ENCODE measurements around the gene HPSE2.

Gene HPSE2

DNA sequence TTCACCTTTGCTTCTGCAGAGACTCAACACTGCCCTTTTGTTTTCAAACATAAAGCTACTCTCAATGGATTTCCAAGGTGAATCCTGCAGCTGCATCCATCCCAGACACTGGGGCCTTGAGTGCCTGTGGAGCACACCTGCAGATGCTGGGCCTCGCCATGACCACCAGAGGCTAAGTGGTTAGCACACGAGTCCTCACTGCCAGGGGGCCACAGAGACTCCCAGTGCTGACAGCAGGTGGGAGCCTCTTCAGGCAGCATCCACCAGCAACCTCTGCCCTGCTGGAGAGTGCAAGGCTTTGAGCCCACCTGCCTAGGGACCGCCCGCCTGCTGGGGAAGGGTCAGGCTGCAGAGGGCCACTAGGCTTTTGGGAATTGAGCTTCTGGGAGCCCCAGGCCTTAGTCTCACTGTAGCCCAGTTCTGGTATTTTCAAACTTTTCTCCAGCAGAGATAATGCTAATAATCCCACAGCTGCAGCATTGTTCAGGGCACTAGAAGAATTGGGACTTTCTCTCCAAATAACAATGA lies 779.5 kb downstream of the HPSE2 start:
- DNase-seq: no peak

DNA sequence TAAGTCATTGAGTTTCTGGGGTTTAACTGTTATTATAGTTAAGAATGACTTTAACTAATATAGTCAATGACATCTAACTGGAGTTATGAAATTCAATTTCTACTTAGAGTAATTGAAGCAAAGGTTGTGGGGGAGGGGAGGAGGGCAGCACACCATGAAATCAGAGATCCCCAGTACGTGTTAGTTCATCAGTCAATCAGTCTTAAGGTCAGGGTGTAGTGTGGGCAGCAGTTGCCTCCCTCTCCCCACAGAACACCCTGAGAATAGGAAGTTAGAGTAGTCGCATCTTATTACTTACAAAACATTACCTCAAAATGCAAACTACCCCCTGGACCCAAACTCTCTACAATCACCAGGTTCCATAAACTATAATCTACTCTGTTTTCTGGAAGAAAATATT lies 781.9 kb downstream of the HPSE2 start:
- DNase-seq: no peak

GRCh38 chr10:98450618-98451017 lies 785.0 kb downstream of the HPSE2 start:
- no peak for DNase-seq

GRCh38 chr10:98449287-98449686 lies 786.4 kb downstream of the HPSE2 start:
- DNase-seq: no peak

- peak; percentile 80 for DNase-seq
Observed at GRCh38 chr10:98446661-98447221, 788.9 kb downstream of the HPSE2 start, which contains the start of gene HPS1. Gene HPS1 (minus strand): TSS chr10:98446935. CDS start chr10:98443240, 3,695 bp downstream.

DNA sequence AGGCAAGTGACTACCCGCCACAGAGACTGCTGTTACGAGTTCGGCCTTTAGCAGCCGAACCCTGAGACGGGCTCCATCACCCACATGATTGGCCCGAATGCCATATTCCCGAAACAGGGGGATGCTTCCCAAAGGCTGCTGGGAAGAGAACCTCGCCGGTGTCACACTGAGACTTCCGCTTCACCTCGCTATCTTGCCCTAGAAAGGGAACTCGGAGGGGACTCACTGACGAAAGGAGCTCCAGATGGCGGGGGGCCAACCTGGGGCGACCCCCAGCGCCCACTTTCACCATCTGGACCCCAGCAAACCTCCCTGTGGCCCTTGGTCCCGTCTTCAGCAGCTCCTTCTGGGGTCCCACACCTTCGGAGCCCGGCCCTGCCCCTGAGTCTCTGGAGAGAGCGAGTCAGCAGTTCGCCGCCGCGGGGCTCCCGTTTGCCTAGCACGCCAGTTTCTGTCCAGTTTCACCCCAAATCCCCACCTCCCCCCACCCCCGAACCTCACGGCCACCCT lies 789.4 kb downstream of the HPSE2 start:
- peak; percentile 33 for DNase-seq

DNA sequence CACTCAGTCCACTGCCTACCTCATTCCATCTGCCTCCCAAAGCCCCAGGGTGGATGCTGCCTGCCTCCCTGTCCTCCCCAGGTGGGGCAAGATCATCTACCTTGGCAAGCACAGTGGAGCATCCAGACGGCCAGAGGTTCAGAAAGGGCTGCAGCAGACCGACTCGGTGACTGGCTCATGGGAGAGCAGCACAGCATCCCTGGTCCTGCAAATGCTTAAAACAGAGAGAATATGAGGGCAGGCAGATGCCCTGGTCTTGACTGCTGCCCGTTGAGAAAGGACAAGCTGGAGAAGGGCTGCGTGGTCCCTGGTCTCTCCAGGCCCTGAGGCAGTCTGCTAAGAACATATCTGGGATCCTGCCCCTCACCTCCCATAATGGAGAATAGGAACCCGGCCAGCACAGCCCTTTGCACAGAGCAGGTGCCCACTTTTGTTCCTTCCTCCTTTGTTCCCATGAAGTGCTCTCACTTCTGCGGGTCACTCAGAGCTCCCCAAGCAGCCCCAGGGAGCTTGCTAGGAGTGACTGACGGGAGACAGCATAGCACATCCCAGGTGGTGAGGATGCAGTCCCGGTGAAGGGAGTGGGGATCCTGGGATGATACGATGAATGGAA lies 790.3 kb downstream of the HPSE2 start:
- no peak for DNase-seq

- DNase-seq: no peak
Observed at GRCh38 chr10:98444314-98445006, 791.2 kb downstream of the HPSE2 start.

DNA sequence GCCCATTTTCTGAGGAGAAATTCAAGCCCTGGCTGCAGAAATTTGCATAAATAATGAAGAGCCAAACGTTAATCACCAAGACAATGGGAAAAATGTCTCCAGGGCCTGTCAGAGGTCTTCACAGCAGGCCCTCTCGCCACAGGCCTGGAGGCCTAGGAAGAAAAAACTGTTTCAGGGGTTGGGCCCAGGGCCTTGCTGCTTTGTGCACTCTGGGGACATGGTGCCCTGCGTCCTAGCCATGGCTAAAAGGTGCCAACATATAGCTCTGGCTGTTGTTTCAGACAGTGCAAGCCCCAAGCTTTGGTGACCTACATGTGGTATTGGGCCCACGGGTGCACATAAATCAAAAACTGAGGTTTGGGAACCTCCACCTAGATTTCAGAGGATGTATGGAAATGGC lies 796.9 kb downstream of the HPSE2 start:
- no peak for DNase-seq

DNA sequence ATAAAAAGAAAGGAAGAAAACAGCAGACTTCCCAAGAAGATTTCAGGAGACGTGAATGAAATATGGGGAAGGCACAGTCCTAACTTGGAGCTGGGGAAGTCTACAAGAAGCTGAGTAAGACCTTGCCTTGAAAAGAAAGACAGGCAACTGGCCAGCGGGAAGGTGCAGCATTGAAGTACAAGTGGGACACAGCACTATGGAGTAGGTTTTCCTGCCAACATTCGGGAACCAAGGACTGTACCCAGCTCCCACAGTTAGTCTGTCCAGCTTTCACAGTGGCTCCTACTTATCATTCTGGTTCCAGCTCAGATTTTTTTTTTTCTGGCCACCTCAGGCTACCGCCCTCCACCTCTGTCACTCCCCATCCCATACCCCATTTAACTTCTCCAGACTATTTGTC lies 798.9 kb downstream of the HPSE2 start:
- no peak for DNase-seq

DNA sequence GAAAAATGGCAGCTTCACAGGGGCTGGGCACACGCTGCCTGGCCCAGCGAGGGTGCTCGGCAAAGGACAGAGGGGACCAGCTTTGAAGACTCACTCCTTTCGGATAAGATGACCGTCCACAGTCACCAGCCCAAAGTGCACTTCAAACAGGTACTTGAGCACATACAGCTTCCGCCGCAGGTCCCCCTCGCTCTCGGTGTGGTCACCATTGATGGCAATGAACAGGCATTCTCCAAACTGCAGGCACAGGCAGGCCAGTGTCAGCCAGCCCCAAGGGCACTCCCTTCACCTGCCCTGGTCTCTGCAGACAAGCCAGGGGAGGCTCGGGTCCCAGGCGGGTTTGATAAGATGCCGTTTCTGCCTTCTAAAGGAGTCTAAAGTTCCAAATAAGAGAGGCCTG lies 800.5 kb downstream of the HPSE2 start:
- DNase-seq: no peak

GRCh38 chr10:98433881-98434732 lies 801.5 kb downstream of the HPSE2 start:
- no peak for DNase-seq

- DNase-seq: no peak
Observed at GRCh38 chr10:98433371-98433770, 802.3 kb downstream of the HPSE2 start.

DNA sequence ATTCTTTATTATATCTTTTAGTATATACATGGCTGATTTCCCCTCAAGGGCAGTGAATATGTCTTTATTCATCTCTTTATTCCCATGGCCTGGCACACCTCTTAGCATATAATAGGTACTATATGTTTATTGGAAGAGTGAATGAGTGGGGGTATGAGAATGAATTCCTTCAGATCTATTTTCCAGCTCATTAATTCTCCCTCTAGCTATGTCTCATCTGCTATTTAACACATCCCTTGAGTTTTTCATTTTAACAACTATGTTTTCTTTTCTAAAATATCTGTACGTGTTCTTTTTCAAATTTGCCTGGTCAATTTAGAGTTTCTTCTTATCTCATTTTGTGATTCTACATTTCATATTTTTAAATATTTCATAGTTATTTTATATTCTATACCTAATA lies 803.3 kb downstream of the HPSE2 start:
- no peak for DNase-seq

- no peak for DNase-seq
Observed at GRCh38 chr10:98431016-98431415, 804.6 kb downstream of the HPSE2 start.

GRCh38 chr10:98430427-98430826 lies 805.2 kb downstream of the HPSE2 start:
- no peak for DNase-seq

DNA sequence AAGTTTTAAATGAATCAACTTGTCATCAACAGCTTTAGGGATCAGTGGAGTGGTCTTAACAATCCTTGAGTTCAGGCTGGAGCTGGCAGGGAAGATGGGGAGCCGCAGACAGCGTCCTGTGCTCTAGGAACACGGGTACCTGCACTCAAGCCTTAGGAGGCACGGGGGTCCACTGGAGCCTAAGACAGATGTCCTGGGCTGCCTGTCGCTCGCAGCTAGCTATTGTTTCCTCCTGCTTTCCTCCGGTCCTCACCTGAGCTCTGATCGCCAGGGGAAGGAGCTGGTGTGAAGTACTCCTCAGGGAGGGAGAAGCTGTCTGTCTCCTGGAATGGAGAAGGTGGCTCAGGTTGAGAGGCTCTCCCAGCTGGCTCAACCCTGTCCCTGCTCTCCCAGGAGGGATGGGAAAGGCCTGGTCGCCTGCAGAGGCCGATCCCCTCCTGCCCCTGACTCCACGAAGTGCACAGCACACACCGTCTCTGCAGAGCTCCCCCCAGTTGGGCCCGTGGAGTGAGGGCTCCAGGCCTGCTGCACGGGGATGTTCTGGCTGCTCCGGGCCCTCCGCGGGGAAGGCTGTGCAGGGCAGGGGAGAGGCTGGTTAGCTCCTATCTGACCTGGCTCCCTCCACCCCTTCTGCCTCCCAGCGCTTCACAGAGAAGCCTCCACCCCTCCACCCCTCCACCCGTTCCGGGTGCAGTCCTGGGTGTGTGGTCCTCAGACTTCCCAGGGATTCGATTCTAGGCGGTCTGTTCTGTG lies 806.2 kb downstream of the HPSE2 start:
- no peak for DNase-seq

- DNase-seq: no peak
Observed at GRCh38 chr10:98427011-98427515, 808.6 kb downstream of the HPSE2 start.

- peak; percentile 57 for DNase-seq
Observed at GRCh38 chr10:98425511-98426352, 809.9 kb downstream of the HPSE2 start.

GRCh38 chr10:98424295-98425254 lies 811.1 kb downstream of the HPSE2 start:
- no peak for DNase-seq
